ENCODE results near the gene DOK7. TPM values are rescaled to one million over a fixed set of nuclear protein-coding genes. Genes with fewer than 3 reads are reported as not detected.

DOK7 gene
- polyA plus RNA-seq, 3 donors = not detected

DNA sequence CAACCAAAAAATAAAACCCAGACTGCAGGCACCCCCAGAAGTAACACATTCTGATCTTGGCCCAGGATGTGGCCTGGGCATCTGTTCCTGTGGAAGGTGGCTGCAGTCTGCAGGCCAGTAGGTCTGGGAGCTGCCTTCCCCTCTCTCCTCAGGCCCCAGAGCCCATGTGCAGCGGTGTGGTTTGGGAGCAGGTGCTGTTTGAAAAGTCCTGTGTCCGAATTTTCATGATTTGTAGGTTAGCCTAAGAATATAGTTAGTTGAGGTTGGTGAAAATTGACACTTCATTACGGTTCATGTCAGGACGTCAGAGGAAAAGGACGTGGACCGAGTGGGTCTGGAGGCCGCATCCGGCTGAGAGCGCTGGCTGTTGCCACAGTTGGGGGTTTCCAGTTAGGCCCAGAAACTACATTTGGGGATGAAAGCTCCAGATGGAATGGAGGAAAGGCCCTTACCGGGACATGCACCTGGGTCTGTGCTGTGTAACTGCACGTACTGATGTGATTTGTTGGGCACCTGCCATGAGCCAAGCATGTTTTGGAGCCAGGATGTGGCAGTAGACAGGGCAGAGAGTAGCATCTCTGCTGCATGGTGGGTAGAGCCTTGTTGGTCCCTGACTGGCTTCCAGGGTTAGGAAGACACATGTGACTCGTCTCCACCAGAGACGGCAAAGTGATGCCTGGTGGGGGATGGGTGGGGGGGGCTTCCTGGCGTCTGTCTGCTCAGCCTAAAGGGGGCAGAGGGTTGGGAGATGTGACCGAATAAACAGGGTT lies 43.1 kb upstream of the DOK7 start:
- WGBS (ENCODE audit: insufficient coverage) = 88% methylated on average over 12 of the region's 15 CpGs

DNA sequence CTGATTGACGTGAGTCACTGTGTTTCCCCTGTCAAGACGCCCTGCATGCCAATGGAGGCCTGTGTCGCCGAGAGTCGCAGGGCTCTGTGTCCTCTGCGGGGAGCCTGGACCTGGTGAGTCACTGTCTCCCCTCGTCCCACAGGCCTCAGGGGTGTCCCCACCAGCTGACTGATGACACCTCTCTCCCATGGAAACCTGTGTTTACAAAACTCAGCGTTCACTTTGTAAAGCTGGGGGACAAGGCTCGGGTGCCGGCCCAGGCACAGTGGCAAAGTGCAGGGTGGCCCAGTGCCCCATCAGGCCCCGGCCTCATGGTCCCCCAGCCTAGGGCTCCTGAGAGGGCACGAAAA lies 42.5 kb upstream of the DOK7 start:
- Histone ChIP-seq H3K36me3 (replicated peaks in 1 of 2; ENCODE audit: control insufficient read depth in 1 of 2, insufficient read depth in 2 of 2, low read length in 2 of 2) (peaks cover 14 to 18% of the 10 kb centered on the region in 2 donors), H3K4me3 (replicated peaks in 1 of 3; ENCODE audit: low read depth in 2 of 3, low read length in 3 of 3) (no peak overlapping the region)

More for the DNA sequence above, 43.1 kb upstream of the DOK7 start:
- Histone ChIP-seq H3K4me3 (replicated peaks in 1 of 3; ENCODE audit: low read depth in 2 of 3, low read length in 3 of 3) (no peak overlapping the region), H3K4me1 (ENCODE audit: control insufficient read depth in 1 of 2, insufficient read depth in 2 of 2, low read length in 2 of 2) (no peaks in the 10 kb centered on the region), H3K79me2 (ENCODE audit: insufficient read depth, low read length) (no peaks in the 10 kb centered on the region), H2AFZ (ENCODE audit: insufficient read depth, low read depth, low read length, poor library complexity, severe bottlenecking) (no peak overlapping the region), H3K4me2 (replicated peaks; ENCODE audit: extremely low read depth, low read length, poor library complexity, severe bottlenecking) (no peak overlapping the region), H3K9ac (ENCODE audit: insufficient read depth, low read length, poor library complexity, severe bottlenecking) (no peak overlapping the region), H3K27me3 (ENCODE audit: control insufficient read depth in 2 of 2, insufficient read depth in 2 of 2, low read length in 2 of 2) (no peaks in the 10 kb centered on the region), H3K9me3 (replicated peaks in 1 of 2; ENCODE audit: control insufficient read depth in 1 of 2, insufficient read depth in 1 of 2, low read length in 2 of 2) (no peaks in the 10 kb centered on the region), H3K36me3 (replicated peaks in 1 of 2; ENCODE audit: control insufficient read depth in 1 of 2, insufficient read depth in 2 of 2, low read length in 2 of 2) (peaks cover 15 to 18% of the 10 kb centered on the region in 2 donors), H3K27ac (ENCODE audit: low read depth in 1 of 2, low read length in 2 of 2) (no peak overlapping the region), H4K20me1 (ENCODE audit: insufficient read depth, low read length) (no peaks in the 10 kb centered on the region)
- H3K4me1 Mint-ChIP-seq = peaks cover 2% of the 10 kb centered on the region
- peaks cover 0 to 1% (median 0%) of the 10 kb centered on the region in 7 donors for H3K9me3 Mint-ChIP-seq
- H3K4me3 Mint-ChIP-seq = no peak overlapping the region
- peaks cover 0 to 4% (median 0%) of the 10 kb centered on the region in 3 donors for H3K27me3 Mint-ChIP-seq (ENCODE audit: low read depth in 3 of 3)
- peaks cover 34 to 35% of the 10 kb centered on the region in 2 donors for H3K36me3 Mint-ChIP-seq
- H3K27ac Mint-ChIP-seq = no peak overlapping the region
- intact Hi-C loops (cut with micrococcal nuclease) = no loop called here
- no peak for DNase-seq
- TF ChIP-seq, protein P1, sequence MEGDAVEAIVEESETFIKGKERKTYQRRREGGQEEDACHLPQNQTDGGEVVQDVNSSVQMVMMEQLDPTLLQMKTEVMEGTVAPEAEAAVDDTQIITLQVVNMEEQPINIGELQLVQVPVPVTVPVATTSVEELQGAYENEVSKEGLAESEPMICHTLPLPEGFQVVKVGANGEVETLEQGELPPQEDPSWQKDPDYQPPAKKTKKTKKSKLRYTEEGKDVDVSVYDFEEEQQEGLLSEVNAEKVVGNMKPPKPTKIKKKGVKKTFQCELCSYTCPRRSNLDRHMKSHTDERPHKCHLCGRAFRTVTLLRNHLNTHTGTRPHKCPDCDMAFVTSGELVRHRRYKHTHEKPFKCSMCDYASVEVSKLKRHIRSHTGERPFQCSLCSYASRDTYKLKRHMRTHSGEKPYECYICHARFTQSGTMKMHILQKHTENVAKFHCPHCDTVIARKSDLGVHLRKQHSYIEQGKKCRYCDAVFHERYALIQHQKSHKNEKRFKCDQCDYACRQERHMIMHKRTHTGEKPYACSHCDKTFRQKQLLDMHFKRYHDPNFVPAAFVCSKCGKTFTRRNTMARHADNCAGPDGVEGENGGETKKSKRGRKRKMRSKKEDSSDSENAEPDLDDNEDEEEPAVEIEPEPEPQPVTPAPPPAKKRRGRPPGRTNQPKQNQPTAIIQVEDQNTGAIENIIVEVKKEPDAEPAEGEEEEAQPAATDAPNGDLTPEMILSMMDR (IDR thresholded peaks at IDR 0.05) = no peak

More for the DNA sequence above, 42.5 kb upstream of the DOK7 start:
- Histone ChIP-seq H3K4me1 (ENCODE audit: control insufficient read depth in 1 of 2, insufficient read depth in 2 of 2, low read length in 2 of 2) (no peaks in the 10 kb centered on the region), H3K9ac (ENCODE audit: insufficient read depth, low read length, poor library complexity, severe bottlenecking) (no peak overlapping the region), H3K4me2 (replicated peaks; ENCODE audit: extremely low read depth, low read length, poor library complexity, severe bottlenecking) (no peak overlapping the region), H4K20me1 (ENCODE audit: insufficient read depth, low read length) (no peaks in the 10 kb centered on the region), H3K79me2 (ENCODE audit: insufficient read depth, low read length) (no peaks in the 10 kb centered on the region), H3K27me3 (ENCODE audit: control insufficient read depth in 2 of 2, insufficient read depth in 2 of 2, low read length in 2 of 2) (no peaks in the 10 kb centered on the region), H3K9me3 (replicated peaks in 1 of 2; ENCODE audit: control insufficient read depth in 1 of 2, insufficient read depth in 1 of 2, low read length in 2 of 2) (no peaks in the 10 kb centered on the region), H3K27ac (ENCODE audit: low read depth in 1 of 2, low read length in 2 of 2) (no peak overlapping the region), H2AFZ (ENCODE audit: insufficient read depth, low read depth, low read length, poor library complexity, severe bottlenecking) (no peak overlapping the region)
- DNase-seq = no peak
- H3K27ac Mint-ChIP-seq = peak overlapping the region in 1 of 7 donors; percentile 46
- peaks cover 34 to 35% of the 10 kb centered on the region in 2 donors for H3K36me3 Mint-ChIP-seq
- 93% methylated on average over 12 of the region's 12 CpGs for WGBS (ENCODE audit: insufficient coverage)
- H3K4me1 Mint-ChIP-seq = peaks cover 2% of the 10 kb centered on the region
- TF ChIP-seq, protein P1 (IDR thresholded peaks at IDR 0.05) = no peak
- H3K9me3 Mint-ChIP-seq = peaks cover 0 to 1% (median 0%) of the 10 kb centered on the region in 7 donors
- intact Hi-C loops (cut with micrococcal nuclease) = no loop called here
- H3K4me3 Mint-ChIP-seq = no peak overlapping the region
- peaks cover 0 to 4% (median 0%) of the 10 kb centered on the region in 3 donors for H3K27me3 Mint-ChIP-seq (ENCODE audit: low read depth in 3 of 3)

Data from CD14-positive monocyte (primary cell).